ENCODE data around the gene TNPO2.
"Not testable (repeated sequence)": the region's sequence is repeated elsewhere in the genome, so short reads cannot be mapped to it uniquely, and the experiment has no call there.

Gene TNPO2

GRCh38 chr19:12705654-12706331 is 17.9 kb downstream of the TNPO2 start:
- no peak for DNase-seq (ENCODE audit: low read depth in 3 of 3)

- DNase-seq (ENCODE audit: low read depth in 3 of 3): no peak
Observed at GRCh38 chr19:12705169-12705568, 18.6 kb downstream of the TNPO2 start.

GRCh38 chr19:12703046-12703445 is 20.7 kb downstream of the TNPO2 start:
- no peak for DNase-seq (ENCODE audit: low read depth in 3 of 3)

GRCh38 chr19:12701596-12702282 is 22.0 kb downstream of the TNPO2 start:
- DNase-seq (ENCODE audit: low read depth in 3 of 3): no peak

- DNase-seq (ENCODE audit: low read depth in 3 of 3): no peak
Observed at GRCh38 chr19:12698138-12698537, 25.6 kb downstream of the TNPO2 start.

GRCh38 chr19:12697425-12697824 is 26.3 kb downstream of the TNPO2 start:
- DNase-seq (ENCODE audit: low read depth in 3 of 3): not testable (repeated sequence)

- DNase-seq (ENCODE audit: low read depth in 3 of 3): peak; percentile 94 to 97 (median 96)
Observed at GRCh38 chr19:12696366-12697335, 27.1 kb downstream of the TNPO2 start, which contains the start of gene FBXW9. Gene FBXW9 (minus strand): TSS chr19:12696631. CDS start chr19:12696581, 50 bp downstream.

GRCh38 chr19:12695997-12696365 is 27.8 kb downstream of the TNPO2 start:
- DNase-seq (ENCODE audit: low read depth in 3 of 3): no peak

GRCh38 chr19:12695514-12695913 is 28.2 kb downstream of the TNPO2 start:
- no peak for DNase-seq (ENCODE audit: low read depth in 3 of 3)

GRCh38 chr19:12695096-12695495 is 28.6 kb downstream of the TNPO2 start:
- DNase-seq (ENCODE audit: low read depth in 3 of 3): no peak

- no peak for DNase-seq (ENCODE audit: low read depth in 3 of 3)
Observed at GRCh38 chr19:12694641-12695040, 29.1 kb downstream of the TNPO2 start.

- DNase-seq (ENCODE audit: low read depth in 3 of 3): no peak
Observed at GRCh38 chr19:12692960-12693359, 30.8 kb downstream of the TNPO2 start.

GRCh38 chr19:12689581-12690216 is 34.0 kb downstream of the TNPO2 start:
- no peak for DNase-seq (ENCODE audit: low read depth in 3 of 3)

- DNase-seq (ENCODE audit: low read depth in 3 of 3): no peak
Observed at GRCh38 chr19:12689012-12689411, 34.7 kb downstream of the TNPO2 start.

- no peak for DNase-seq (ENCODE audit: low read depth in 3 of 3)
Observed at GRCh38 chr19:12687496-12688196, 36.1 kb downstream of the TNPO2 start, which contains the start of gene GNG14. Gene GNG14 (plus strand): TSS chr19:12687998. CDS start chr19:12688049, 51 bp downstream.

GRCh38 chr19:12685831-12686230 is 37.9 kb downstream of the TNPO2 start:
- DNase-seq (ENCODE audit: low read depth in 3 of 3): no peak

GRCh38 chr19:12681074-12681987 is 42.4 kb downstream of the TNPO2 start, which contains the start of gene DHPS:
Gene DHPS (minus strand): TSS chr19:12681880. CDS start chr19:12681766, 114 bp downstream.
- peak; percentile 74 to 85 (median 80) for DNase-seq (ENCODE audit: low read depth in 3 of 3)

- no peak for DNase-seq (ENCODE audit: low read depth in 3 of 3)
Observed at GRCh38 chr19:12680034-12680433, 43.7 kb downstream of the TNPO2 start.

- DNase-seq (ENCODE audit: low read depth in 3 of 3): not testable (repeated sequence)
Observed at GRCh38 chr19:12678039-12678438, 45.7 kb downstream of the TNPO2 start.

GRCh38 chr19:12676928-12677327 is 46.8 kb downstream of the TNPO2 start:
- DNase-seq (ENCODE audit: low read depth in 3 of 3): no peak
